GM12874 (cell line): ENCODE data around the gene PLCB4.

Experiments
- TF ChIP-seq, protein P1 (sequence below): IDR thresholded peaks from 2 replicates; pipeline ENCODE4 v1.5.1; 2011; ENCODE audit warnings: low read depth, mild to moderate bottlenecking, control low read depth, low read length, moderate library complexity; ENCODE audit not compliant: insufficient read depth

PLCB4 gene

GRCh38 chr20:9281803-9282202, 212.9 kb downstream of the PLCB4 start:
- TF ChIP-seq, protein P1, sequence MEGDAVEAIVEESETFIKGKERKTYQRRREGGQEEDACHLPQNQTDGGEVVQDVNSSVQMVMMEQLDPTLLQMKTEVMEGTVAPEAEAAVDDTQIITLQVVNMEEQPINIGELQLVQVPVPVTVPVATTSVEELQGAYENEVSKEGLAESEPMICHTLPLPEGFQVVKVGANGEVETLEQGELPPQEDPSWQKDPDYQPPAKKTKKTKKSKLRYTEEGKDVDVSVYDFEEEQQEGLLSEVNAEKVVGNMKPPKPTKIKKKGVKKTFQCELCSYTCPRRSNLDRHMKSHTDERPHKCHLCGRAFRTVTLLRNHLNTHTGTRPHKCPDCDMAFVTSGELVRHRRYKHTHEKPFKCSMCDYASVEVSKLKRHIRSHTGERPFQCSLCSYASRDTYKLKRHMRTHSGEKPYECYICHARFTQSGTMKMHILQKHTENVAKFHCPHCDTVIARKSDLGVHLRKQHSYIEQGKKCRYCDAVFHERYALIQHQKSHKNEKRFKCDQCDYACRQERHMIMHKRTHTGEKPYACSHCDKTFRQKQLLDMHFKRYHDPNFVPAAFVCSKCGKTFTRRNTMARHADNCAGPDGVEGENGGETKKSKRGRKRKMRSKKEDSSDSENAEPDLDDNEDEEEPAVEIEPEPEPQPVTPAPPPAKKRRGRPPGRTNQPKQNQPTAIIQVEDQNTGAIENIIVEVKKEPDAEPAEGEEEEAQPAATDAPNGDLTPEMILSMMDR = no peak

DNA sequence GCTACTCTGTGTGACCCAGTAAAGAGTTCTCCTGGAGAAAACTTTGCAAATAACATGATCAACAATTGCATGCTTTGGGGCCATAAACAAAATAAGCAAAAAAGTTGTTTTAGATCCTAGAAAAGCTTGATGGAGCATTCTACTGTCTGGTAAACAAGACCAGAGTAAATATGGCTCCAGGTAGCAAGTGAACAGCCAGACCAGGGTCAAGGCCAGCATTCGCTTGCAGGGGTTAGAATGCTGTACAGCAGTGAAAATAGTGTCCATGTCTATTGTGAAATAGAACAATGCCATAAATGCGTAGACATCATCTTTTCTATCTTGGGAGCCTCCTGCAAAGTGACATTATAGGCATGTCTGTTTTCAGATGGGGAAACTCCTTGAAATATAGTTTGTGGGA, 216.7 kb downstream of the PLCB4 start:
- TF ChIP-seq, protein P1 = no peak

- TF ChIP-seq, protein P1 = no peak
These were observed 217.9 kb downstream of the PLCB4 start for GRCh38 chr20:9286501-9287461.

GRCh38 chr20:9287826-9288225, 218.9 kb downstream of the PLCB4 start:
- TF ChIP-seq, protein P1 = no peak

DNA sequence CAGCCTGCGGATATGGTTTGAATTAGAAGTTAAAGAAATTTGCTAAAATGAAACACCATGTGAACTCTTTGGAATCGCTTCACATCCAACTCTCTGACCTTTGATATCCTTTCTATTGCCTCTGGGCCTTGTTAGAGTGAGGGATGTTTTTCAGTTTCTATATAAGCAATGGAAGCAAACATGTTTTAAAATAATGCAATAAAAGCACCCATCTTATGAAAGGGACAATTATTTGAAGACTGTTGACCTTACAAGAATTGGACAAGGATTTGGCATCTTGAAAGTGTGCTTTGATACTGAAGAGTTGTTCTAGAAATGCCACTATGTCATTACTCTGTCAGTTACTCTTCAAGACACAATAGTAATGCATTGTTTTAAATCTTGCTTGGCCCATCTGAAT, 221.4 kb downstream of the PLCB4 start:
- TF ChIP-seq, protein P1 = no peak

GRCh38 chr20:9293145-9293544, 224.3 kb downstream of the PLCB4 start:
- TF ChIP-seq, protein P1 = no peak

- TF ChIP-seq, protein P1 = no peak
These were observed 225.2 kb downstream of the PLCB4 start for GRCh38 chr20:9294041-9294440.
